Fibroblast of upper back skin (primary cell): ENCODE data around the gene CHRNB2.
"Not testable (repeated sequence)": the region's sequence is repeated elsewhere in the genome, so short reads cannot be mapped to it uniquely, and the experiment has no call there.

Experiments
- DNase-seq: peaks from one replicate; pipeline ENCODE4 v3.0.0-alpha.2; 2013

CHRNB2 gene, protein sequence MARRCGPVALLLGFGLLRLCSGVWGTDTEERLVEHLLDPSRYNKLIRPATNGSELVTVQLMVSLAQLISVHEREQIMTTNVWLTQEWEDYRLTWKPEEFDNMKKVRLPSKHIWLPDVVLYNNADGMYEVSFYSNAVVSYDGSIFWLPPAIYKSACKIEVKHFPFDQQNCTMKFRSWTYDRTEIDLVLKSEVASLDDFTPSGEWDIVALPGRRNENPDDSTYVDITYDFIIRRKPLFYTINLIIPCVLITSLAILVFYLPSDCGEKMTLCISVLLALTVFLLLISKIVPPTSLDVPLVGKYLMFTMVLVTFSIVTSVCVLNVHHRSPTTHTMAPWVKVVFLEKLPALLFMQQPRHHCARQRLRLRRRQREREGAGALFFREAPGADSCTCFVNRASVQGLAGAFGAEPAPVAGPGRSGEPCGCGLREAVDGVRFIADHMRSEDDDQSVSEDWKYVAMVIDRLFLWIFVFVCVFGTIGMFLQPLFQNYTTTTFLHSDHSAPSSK

DNA sequence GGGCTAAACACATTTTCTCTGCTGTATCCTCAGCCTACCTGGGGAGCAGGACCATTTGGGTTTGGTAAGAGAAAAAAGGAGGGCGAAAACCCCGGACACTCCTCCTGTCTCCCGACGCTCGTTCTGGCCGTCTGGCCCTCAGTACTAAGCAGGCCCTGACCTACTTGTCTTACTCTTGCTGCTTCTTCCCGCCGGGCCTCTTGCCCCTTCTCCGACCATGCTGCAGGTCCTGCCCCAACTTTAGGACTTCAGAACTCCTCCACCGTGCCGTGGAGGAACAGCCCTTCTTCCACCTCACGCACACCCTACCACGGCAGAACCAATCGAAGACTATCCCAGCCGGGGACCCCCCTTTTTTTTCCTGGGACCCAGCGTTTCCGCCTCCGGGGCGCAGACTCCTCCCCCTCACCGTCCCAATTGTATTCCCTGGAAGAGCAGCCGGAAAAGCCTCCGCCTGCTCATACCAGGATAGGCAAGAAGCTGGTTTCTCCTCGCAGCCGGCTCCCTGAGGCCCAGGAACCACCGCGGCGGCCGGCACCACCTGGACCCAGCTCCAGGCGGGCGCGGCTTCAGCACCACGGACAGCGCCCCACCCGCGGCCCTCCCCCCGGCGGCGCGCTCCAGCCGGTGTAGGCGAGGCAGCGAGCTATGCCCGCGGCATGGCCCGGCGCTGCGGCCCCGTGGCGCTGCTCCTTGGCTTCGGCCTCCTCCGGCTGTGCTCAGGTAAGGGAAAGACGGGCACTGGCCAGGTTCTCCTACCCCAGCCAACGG is at the start of gene CHRNB2:
Gene CHRNB2, plus strand, starts transcription at position 393 of the 771 bp plus-strand sequence. Its CDS starts 267 bp downstream, at position 660.
- DNase-seq: peak; percentile 35

DNA sequence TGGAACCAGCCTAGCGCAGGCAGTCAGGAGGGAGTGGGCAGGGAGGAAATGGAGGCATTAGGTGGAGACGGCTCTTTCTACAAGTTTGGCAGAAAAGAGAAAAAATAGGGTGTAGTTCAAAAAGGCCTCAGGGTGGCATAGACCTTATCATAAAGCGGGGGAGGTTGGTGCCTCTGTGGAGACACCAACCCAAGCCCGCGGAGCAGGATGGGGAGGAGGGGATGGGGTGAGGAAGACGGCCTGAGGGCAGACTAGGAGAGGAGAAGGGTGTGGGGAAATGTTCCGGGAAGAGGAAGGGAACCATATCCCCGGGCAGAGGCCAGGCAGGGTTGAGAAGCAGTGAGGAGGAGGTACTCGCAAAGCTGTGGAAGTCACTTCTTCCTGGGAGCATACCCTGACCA is 48.0 kb upstream of the CHRNB2 start:
- DNase-seq: no peak

DNA sequence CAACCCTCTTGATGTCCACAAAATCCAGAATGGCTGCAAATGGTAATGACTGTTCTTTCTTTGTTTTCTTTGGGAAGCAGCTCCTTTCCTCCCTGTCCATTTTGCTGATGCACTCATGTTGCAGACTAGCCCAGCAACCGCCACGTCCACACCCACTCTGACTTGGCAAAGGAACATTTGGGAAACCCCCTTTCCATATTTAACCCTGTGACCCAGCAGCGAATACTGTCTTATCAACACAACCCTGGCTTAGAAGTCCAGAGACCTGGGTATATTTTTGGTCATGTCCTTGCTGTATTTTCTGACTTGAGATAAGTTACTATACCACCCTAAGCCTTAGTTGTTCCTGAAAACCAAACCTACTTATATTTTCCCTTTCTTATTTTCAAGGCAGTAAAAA is 47.2 kb upstream of the CHRNB2 start:
- DNase-seq: no peak

DNA sequence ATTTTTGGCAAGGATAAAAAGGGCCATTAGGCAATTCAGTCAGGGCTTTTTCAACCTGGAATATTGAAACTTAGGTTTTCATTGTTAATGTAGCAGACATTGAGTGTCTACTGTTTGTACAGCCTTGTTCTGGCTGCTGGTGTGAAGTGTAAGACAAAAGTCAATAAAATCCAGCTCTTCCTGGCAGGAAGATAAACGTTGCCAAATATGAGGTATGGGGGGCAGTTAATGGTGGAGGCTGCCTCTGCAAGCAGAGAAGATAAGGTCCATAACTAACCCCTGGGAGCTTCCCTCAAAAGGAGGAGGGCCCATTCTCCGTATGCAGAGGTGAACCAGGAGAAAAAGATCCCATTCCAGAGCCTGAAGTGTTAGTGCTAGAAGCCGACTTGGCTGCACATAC is 45.9 kb upstream of the CHRNB2 start:
- DNase-seq: no peak

DNA sequence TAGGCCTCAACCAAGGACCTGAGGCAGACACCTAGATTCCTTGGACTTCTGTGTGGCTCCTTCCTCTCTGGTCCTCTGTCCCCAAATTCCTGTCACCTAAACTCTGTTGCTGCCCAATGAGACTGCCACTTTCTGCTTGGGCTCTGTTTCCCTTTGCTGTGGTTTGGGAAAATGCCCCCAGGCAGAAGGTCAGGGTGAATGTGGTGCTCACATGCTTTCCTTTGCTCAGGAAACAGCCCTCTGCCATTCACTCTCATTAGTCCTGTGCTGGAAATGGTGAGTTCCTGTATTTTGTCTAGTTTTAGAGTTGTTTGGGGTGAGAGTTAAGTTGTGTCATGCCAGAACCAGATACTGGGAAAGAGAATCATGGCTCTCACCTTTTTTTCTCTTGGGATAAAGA is 42.7 kb upstream of the CHRNB2 start:
- no peak for DNase-seq

DNA sequence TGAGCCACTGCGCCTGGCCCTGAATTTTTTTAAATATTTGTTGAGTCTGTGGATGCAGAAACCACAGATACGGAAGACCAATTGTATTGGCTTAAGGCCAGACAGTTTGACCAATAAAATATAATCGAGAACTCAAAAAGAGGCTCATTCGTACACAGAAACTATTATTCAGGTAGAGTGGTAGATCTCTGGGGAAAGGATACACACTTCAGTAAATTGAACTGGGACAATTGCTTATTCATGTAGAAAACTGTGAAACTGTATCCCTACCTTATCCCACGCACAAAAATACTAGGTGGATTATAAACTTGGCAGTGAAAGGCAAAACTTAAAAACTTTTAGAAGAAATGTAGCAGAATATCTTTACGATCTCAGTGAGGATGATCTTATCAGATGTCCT is 40.4 kb upstream of the CHRNB2 start:
- DNase-seq: no peak

DNA sequence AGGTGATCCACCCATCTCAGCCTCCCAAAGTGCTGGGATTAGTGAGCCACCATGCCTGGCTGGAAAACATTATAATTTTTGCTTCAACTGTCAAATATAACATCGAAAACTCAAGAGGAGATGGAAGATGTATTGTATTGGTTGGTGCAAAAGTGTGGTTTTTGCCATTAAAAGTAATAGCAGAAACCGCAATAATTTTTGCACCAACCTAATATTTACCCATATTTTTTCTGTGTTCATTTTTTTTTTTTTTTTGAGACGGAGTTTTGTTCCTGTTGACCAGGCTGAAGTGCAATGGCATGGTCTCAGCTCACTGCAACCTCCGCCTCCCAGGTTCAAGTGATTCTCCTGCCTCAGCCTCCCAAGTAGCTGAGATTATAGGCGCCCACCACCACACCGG is 38.3 kb upstream of the CHRNB2 start:
- DNase-seq: no peak

DNA sequence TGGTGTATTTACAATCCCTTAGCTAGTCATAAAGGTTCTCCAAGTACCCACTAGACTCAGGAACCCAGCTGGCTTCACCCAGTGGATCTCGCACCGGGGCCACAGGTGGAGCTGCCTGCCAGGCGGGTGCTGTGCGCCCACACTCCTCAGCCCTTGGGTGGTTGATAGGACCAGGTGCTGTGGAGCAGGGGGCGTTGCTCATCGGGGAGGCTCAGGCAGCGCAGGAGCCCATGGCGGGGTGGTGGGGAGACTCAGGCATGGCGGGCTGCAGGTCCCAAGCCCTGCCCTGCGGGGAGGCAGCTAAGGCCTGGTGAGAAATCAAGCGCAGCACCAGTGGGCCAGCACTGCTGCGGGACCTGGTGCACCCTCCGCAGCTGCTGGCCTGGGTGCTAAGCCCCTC is 35.6 kb upstream of the CHRNB2 start:
- DNase-seq: not testable (repeated sequence)

DNA sequence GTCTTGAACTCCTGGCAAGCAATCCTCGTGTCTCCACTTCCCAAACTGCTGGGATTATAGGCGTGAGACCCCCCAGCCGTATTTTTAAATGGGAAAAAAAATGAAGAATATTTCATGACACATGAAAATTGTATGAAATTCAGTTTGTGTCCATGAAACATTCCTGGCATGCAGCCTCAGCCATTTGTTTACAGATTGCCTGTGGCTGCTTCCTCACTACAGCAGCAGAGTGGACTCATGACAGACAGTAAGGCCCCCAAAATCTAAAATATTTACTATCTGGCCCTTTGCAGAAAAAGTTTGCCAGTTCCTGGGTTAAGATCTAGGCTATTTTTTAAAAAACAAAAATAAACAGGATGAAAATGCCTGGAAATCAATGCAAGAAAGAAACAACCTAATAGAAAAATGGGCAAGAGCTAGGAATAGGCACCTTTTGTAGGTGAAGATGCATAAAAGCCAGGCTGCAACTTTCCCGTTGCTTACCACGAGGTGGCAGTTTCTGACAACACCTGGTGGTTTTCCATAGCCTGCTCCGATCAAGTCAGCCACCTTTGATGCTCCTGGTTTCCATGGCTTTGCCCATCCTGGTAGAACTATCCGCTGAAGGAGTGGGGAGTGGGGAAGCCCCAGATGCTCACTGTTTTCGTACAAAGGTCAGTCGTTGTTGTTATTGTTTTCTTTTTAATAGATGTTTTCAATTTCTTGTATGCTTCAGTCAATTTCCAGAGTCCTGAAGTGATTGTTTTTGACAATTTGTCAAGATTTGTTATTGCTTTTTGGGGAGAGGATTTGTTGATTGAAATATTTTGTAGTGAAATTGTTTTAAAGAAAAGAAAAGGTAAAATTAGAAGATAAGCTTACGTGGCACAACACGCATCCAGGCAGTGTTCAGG is 33.4 kb upstream of the CHRNB2 start:
- DNase-seq: peak; percentile 11

DNA sequence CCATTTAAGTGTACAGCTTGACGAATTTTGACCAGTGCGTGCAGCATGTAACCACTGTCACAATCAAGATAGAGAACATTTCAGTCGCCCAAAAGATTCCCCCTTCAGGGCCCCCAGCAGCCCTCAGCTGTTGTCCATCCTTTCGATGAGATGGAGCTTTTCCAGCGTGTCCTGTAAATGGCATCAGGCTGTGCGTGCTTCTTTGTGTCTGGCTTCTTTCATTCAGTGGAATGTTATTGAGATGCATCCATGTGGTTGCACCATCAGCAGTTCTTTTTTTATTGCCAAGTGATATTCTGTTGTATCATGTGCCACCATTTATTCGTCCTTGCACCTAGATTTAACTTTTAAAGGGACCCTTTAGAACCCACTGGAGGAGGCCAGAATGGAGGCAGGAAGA is 31.0 kb upstream of the CHRNB2 start:
- no peak for DNase-seq

DNA sequence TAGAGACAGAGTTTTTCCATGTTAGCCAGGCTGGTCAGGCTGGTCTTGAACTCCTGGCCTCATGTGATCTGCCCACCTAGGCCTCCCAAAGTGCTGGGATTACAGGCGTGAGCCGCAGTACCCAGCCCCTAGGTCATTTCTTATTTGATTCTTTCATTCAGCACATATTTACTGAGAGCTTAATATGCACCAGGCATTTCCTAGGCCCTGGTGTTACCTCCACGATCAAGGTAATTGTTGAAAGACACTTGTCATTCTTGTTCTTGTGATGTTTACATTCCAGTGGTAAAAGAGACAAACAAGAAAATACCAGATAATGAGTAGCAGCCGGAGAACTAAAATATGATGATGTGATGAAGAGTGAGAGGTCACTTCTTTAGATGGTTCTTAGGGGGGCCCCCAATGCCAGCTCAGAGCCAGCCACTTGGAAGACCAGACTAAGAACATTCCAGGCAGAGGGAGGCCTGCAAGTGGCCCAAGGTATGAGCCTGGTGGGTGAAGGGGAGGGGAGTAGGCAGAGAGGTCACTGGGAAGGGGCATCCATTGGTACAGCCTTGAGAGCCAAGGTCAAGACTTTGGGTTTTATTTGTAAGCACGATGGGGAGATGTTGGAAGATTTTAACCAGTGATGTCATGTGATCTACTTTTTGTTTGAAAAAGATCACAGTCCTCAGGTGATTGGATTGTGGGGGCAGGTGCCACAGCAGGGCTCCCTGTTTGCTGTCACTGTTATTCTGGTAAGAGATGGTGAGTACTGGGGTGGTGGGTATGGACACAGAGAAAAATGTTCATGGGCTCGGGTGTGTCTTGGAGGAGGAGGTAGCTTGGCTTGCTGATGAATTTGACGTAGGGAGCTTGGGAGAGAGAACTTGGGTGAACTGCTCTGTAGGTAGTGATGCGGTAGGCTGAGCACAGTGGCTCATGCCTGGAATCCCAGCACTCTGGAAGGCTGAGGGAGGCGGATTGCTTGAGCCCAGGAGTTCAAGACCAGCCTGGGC is 27.8 kb upstream of the CHRNB2 start:
- DNase-seq: no peak

DNA sequence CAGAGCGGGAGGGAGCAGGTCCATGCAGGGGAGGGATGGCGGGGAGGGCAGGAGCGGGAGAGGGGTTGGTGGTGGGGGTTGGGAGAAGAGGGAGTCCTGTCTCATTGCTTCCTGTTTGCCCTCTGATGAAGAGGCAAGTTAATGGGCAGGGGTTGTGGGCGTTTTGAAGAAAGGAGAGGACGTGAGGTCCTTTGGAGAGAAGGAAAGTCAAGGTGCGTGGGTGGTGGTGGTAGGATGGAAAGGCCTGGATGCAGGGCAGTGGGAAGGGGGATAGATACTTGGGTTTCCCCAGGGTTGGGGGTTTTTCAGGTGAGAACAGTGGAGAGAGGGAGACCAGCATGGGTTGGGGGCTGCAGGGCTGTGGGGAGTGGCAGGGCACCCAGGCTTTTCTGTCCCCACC is 26.3 kb upstream of the CHRNB2 start:
- DNase-seq: no peak

DNA sequence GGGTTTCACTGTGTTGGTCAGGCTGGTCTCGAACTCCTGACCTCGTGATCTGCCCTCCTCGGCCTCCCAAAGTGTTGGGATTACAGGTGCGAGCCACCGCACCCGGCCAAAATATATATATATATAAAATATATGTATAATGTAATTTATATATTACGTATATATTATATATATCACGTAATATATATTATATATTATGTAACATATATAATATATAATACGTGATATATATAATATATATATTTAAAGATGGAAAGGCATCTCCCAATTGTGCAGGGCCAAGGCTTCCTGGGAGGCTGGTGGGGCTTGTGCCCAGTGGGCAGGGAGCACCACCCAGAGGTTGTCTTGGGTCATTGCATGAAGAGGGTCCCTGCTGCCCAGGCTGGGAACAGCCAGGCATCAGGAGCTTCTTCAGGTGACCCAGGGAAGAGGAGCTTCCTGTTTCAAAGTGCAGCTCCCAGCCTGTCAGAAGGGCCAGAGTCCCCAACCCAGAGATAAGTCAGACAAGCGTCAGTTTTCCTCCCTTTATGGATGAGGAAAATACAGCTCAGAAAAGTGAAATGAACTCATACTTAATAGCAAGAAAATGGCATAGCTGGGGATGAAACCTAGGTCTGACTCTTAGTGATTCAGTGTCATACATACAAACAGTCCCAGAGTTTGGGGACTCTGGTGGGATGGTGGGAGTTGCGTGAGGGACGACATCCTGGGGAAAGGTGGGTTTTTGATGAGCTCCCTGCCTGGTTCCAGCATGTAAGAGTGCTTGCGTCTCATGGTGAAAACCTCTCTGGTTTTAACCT is 21.1 kb upstream of the CHRNB2 start:
- DNase-seq: peak; percentile 53

DNA sequence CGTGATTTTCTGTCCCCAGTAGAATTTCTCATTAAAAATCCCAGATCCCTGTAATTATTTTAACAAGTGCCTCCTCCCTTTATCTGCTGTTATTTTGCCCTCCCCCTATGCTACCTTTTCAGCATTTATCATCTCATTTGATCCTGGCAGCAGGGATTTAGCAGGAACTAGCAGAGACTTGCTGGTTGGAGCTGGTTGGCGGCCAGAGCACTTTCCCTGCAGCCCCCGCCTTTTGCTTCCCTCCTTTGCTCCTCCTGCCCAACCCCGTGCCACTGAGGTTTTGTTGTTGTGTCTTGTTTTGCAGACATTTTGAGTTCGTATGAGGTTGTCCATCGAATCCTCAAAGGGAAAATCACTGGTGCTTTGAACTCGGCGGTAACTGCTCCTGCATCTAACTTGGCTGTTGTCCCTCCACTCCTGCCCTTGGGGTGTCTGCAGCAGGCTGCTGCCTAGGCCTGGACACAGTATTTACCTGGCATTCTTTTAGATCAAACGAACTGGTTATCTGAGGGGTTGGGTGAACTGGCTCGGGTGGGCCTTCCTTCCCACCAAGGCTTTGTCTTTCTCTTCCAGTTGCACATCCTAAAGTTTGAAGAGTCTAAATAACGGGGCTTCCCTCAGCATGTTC is 20.4 kb upstream of the CHRNB2 start:
- no peak for DNase-seq

DNA sequence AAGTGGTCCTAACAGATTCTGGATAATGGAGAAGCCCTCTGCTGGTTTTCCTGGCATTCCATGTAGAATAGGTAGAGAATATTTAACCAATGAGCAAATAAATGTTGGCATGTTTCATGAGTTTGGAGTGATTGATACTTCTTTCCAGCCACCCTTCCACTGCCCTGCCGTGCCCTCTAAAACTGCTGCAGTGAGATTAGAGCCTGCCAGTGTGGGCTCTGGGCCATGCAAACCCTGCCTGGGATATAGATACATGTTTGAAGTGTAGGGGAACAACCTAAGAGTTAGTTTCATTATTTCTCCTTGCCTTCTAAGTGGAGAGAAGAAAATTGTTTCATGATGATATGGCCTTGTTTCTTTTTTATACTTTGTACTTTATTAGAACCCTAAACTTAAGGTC is 19.6 kb upstream of the CHRNB2 start:
- DNase-seq: no peak

DNA sequence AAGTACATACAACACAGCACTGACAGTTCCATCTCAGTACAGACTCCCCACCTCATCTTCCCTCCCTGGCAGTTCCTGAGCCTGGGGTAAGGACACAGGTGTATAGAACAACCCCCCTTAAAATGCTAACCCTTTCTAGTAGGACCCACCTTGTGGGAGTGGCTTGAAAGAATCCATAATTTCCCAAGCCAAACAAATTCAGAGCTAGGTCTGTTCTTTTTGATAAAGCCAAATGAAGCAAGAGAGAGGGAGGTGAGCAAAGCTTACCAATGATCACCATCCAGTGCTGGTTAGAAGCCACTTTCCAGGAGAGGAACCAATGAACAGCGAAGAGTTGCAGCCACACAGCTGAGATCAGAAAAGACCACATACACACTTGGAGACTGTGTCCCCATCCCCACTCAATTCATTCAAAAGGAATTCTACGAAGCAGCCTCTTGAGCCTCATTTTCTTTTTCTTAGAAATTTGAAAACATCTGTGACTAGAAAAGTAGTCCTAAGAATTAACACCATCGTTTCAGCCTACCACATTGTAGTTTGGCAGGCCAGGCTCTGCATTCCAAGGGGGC is 18.3 kb upstream of the CHRNB2 start:
- DNase-seq: no peak

DNA sequence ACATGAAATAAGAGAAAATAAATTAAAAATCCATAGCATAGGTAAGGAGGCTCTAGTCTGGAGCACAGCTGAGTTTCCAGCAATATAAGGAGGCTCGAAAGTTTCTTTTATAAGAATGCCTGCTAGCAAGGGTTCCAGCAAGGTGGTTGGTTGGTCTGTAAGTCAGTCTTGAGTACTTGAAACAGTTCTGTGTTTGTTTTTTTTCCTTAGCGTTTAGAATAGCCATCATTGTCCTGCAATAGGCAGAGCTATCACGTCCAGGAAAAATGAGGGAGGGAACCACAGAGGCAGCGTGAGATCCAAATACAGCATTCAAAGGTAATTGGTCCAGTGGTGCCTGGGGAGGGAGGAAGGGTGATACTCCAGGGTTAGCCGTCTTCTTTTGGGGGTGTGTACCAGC is 17.5 kb upstream of the CHRNB2 start:
- DNase-seq: no peak

DNA sequence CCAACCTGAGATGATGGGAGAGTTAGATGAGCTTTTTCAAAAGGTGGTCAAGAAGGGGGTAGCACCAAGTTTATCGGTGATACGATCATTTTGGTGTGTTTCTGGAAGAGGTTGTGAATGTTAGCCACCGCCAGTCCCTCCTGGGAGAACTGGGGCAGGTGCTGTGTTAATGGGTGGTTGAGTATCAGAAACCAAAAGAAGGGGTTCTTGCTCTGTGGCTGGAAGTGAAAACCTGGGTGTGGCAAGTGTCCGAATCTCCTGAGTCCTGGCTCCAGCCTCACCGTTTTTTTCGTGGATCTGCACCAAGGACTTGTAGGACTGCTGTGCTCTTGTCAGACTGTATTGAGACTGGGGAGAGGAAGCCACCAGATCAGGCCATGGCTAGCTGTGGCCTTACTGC is 16.9 kb upstream of the CHRNB2 start:
- DNase-seq: no peak

DNA sequence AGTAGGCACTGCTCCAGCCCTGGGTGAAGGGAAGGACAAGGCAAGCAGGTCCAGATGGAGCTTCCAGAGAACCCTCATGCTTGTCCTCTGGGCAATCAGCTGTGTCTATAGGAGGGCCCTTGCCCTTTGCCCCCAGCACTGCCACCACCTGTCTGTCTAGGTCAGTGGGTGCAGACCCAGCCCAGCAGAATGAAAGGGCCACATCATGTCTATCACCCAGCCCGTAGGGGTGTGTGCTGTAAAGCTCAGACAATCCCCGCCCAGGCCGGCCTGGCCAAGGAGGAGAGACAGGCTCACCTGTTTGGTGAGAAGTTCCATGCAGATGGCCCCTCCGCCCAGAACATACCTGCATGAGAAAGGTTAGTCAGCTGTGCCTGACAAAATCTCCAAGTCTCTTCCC is 16.1 kb upstream of the CHRNB2 start:
- no peak for DNase-seq

DNA sequence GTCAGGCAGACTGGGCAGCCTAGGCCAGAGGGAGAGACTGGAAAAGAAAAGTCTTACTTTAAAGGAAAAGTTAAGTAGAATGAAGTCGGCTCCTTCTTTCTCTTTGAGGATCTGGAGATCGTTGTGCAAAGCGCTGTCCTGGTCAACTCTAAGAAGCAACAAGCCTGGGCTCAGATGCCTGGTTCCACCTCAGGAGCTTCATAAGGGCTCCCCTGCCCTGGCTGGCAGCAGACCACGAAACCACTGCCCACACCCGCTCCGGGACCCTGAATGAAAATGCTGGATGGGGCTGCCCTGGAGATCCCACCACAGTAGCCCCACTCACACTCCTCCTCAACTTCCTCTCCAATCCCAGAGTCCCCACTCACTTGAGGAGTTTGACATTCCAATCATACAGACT is 15.5 kb upstream of the CHRNB2 start:
- no peak for DNase-seq
